Activated T-helper 1 cell treated with anti-CD3 and anti-CD28 coated beads, Interleukin-12 subunit alpha, Interleukin-12 subunit beta, Interleukin-2, Interleukin-4 antibody, amounts not matched to agents 30 ng/mL and 10 ng/mL and 1 ng/mL, durations not matched to agents 14 hours and 24 hours and 36 hours (primary cell): ENCODE measurements around the gene HOXC5. TPM values are rescaled to one million over a fixed set of nuclear protein-coding genes. Genes with fewer than 3 reads are reported as not detected.

Source experiments
- DNase-seq: peaks from one replicate; pipeline ENCODE4 v3.0.0; 2021; ENCODE audit warnings: low spot score
- H3K27ac Mint-ChIP-seq: one replicate; pipeline ENCODE4 v1.8.0; 2021; ENCODE audit warnings: mild to moderate bottlenecking, mixed read lengths
- H3K27me3 Mint-ChIP-seq: one replicate; pipeline ENCODE4 v1.8.0; 2022; ENCODE audit warnings: mild to moderate bottlenecking, moderate library complexity, mixed read lengths; ENCODE audit not compliant: insufficient read depth
- H3K36me3 Mint-ChIP-seq: one replicate; pipeline ENCODE4 v1.8.0; 2021; ENCODE audit warnings: low read depth, mixed read lengths
- H3K4me1 Mint-ChIP-seq: one replicate; pipeline ENCODE4 v1.8.0; 2021; ENCODE audit warnings: low read depth, mixed read lengths
- H3K4me3 Mint-ChIP-seq: one replicate; pipeline ENCODE4 v1.8.0; 2021; ENCODE audit warnings: mild to moderate bottlenecking, moderate library complexity, mixed read lengths
- H3K9me3 Mint-ChIP-seq: one replicate; pipeline ENCODE4 v1.8.0; 2021; ENCODE audit warnings: mixed read lengths
- intact Hi-C: fragments of 100-400 bp; cut with micrococcal nuclease; formaldehyde crosslinking; loops from one replicate; pipeline ENCODE4 v1.15.1; 2024
- total RNA-seq: library from RNA; stranded (reverse); gene quantifications from 2 replicates; pipeline ENCODE4 v1.2.3, GENCODE V29; 2022

HOXC5 gene
- total RNA-seq, 1 donor from 2014 or later: not detected

DNA sequence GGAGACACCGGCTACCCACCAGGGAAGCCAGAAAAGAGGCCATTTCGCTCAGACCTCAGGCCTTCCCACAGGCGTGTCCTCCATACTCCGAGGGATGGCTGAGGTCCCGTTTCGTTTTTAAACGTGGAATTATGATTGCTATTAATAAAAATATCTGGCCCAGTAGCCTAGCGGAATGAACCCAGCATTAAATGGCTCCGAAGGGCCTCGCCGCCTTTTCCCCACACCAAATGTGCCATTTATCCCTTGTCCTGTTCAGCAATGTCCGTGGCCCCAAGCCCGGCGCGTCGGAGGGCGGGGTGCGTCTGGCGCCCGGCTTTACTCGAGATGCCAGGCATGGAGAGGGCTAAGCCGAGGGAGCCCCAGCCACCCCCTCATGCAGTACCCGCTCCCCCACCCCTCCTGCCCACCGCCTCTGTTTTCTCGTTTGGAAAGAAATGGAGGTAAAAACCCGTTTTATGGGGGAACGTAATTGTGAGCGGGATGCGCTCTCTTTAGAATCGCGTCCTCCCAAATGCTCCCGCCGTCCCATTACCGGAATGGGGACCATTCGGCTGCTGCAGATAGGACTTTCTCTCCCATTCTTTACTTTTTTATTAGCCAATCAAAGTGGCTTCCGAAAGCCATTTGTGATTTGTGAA lies 18.4 kb upstream of the HOXC5 start:
- H3K4me1 Mint-ChIP-seq: peaks cover 31% of the 10 kb centered on the region
- intact Hi-C loops: no loop called here
- H3K9me3 Mint-ChIP-seq: no peaks in the 10 kb centered on the region
- peaks cover 69% of the 10 kb centered on the region for H3K27me3 Mint-ChIP-seq
- H3K36me3 Mint-ChIP-seq: no peaks in the 10 kb centered on the region
- DNase-seq: no peak
- H3K4me3 Mint-ChIP-seq: no peak overlapping the region
- no peak overlapping the region for H3K27ac Mint-ChIP-seq

GRCh38 chr12:54015018-54015931 lies 17.6 kb upstream of the HOXC5 start:
- DNase-seq: no peak
- Mint-ChIP-seq H3K27ac (peak overlapping the region; percentile 58), H3K4me3 (no peak overlapping the region), H3K9me3 (no peaks in the 10 kb centered on the region), H3K36me3 (no peaks in the 10 kb centered on the region), H3K27me3 (peaks cover 70% of the 10 kb centered on the region), H3K4me1 (peaks cover 25% of the 10 kb centered on the region)
- intact Hi-C loops: no loop called here

GRCh38 chr12:54016051-54016450 lies 16.8 kb upstream of the HOXC5 start:
- Mint-ChIP-seq H3K27me3 (peaks cover 71% of the 10 kb centered on the region), H3K4me3 (no peak overlapping the region), H3K4me1 (peaks cover 21% of the 10 kb centered on the region), H3K9me3 (no peaks in the 10 kb centered on the region), H3K27ac (no peak overlapping the region), H3K36me3 (no peaks in the 10 kb centered on the region)
- intact Hi-C loops: no loop called here
- no peak for DNase-seq

- Mint-ChIP-seq H3K27ac (no peak overlapping the region), H3K4me1 (peaks cover 20% of the 10 kb centered on the region), H3K36me3 (no peaks in the 10 kb centered on the region), H3K27me3 (peaks cover 71% of the 10 kb centered on the region), H3K9me3 (no peaks in the 10 kb centered on the region), H3K4me3 (no peak overlapping the region)
- no peak for DNase-seq
- intact Hi-C loops: no loop called here
These were observed 16.3 kb upstream of the HOXC5 start for GRCh38 chr12:54016478-54016964.

GRCh38 chr12:54017027-54017788 lies 15.6 kb upstream of the HOXC5 start:
- no peaks in the 10 kb centered on the region for H3K36me3 Mint-ChIP-seq
- H3K27ac Mint-ChIP-seq: peak overlapping the region; percentile 67
- peaks cover 71% of the 10 kb centered on the region for H3K27me3 Mint-ChIP-seq
- no peak for DNase-seq
- H3K4me1 Mint-ChIP-seq: peaks cover 21% of the 10 kb centered on the region
- intact Hi-C loops: loop anchor here (1.0 kb wide), 2 partner anchors 9 to 11 kb away; no protein-coding TSS in a partner anchor
- H3K4me3 Mint-ChIP-seq: peak overlapping the region; percentile 82
- H3K9me3 Mint-ChIP-seq: no peaks in the 10 kb centered on the region

GRCh38 chr12:54017878-54018467 lies 14.9 kb upstream of the HOXC5 start:
- Mint-ChIP-seq H3K4me1 (peaks cover 21% of the 10 kb centered on the region), H3K27ac (peak overlapping the region; percentile 67), H3K36me3 (no peaks in the 10 kb centered on the region), H3K4me3 (peak overlapping the region; percentile 82), H3K27me3 (peaks cover 71% of the 10 kb centered on the region), H3K9me3 (no peaks in the 10 kb centered on the region)
- DNase-seq: peak; percentile 62
- intact Hi-C loops: loop anchor here (1.0 to 2.0 kb wide), 3 partner anchors 8 to 15 kb away; partner anchors contain the start of gene HOXC5

DNA sequence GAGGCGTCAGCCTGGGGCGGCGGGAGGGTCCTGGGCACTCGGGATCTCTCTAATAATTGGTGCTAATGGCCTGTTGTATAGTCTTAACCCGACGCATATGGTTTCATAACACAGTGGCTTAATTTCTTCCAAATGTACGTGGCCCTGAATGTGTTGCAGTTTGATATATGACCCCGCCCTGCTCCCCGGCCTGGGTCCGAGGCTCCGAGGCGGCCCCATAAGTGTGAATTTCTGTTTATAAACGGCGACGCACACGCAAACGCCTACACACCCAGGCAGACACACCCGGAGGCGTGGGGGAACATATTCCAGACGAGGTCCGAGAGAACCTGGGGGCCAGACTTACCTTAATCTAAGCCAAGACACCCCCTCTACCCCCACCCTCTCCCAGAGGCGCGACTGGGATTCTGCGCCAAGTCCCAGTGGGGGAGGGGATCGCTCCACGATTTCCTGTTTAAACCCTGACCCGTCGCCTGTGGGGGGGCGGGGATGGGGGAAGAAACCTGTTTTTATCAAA lies 14.3 kb upstream of the HOXC5 start:
- Mint-ChIP-seq H3K36me3 (no peaks in the 10 kb centered on the region), H3K9me3 (no peaks in the 10 kb centered on the region), H3K4me3 (peak overlapping the region; percentile 82), H3K27ac (no peak overlapping the region), H3K27me3 (peaks cover 71% of the 10 kb centered on the region), H3K4me1 (peaks cover 21% of the 10 kb centered on the region)
- intact Hi-C loops: loop anchor here (2.0 kb wide), 1 partner anchor 14 kb away; the partner anchor contains the start of gene HOXC5
- no peak for DNase-seq

DNA sequence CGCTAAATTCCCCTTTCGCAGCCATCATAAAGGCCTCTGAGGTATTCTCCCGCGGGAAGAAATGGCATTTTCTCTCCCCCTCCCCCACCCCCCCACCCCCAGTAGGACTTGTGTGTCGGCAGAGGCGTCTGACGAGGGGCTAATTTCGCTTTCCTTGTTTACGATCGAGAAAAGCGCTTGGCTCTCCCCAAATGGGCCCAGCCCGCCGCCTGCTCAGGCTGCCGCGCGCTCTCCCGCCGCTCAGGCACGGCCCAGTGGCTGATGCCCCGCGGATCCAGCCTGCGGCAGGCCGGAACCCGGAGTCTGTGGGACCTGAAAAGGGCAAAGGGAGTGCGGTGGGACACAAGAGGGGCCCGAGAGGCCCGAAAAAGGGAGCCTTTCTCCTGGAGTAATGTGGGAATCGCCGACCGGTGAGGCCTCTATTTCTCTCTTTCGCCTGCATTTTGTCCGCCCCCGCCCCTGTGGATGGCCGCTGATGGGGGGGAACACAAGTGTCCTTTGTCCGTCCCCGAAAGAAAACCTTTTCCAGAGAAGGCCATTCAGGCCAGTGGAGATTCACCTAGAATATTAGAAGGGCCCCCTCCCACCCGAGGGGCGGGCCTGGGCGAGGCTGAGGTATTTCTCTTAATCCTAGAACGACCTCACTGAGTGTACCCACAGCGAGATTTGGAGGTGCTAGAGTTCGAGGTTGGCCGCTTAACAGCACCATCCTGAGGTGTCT lies 13.6 kb upstream of the HOXC5 start:
- Mint-ChIP-seq H3K27me3 (peaks cover 71% of the 10 kb centered on the region), H3K27ac (no peak overlapping the region), H3K9me3 (no peaks in the 10 kb centered on the region), H3K4me1 (peaks cover 21% of the 10 kb centered on the region), H3K4me3 (no peak overlapping the region), H3K36me3 (no peaks in the 10 kb centered on the region)
- intact Hi-C loops: loop anchor here (2.0 kb wide), 1 partner anchor 14 kb away; the partner anchor contains the start of gene HOXC5
- no peak for DNase-seq

GRCh38 chr12:54019924-54020590 lies 12.8 kb upstream of the HOXC5 start:
- Mint-ChIP-seq H3K27ac (peak overlapping the region; percentile 55), H3K4me1 (peaks cover 16% of the 10 kb centered on the region), H3K36me3 (no peaks in the 10 kb centered on the region), H3K27me3 (peaks cover 70% of the 10 kb centered on the region), H3K4me3 (peak overlapping the region; percentile 43), H3K9me3 (no peaks in the 10 kb centered on the region)
- intact Hi-C loops: loop anchor here (2.0 kb wide), 1 partner anchor 13 kb away; the partner anchor contains the start of gene HOXC5
- no peak for DNase-seq

- DNase-seq: no peak
- intact Hi-C loops: no loop called here
- Mint-ChIP-seq H3K36me3 (no peaks in the 10 kb centered on the region), H3K4me3 (no peak overlapping the region), H3K27me3 (peaks cover 70% of the 10 kb centered on the region), H3K9me3 (no peaks in the 10 kb centered on the region), H3K27ac (no peak overlapping the region), H3K4me1 (peaks cover 15% of the 10 kb centered on the region)
These were observed 12.1 kb upstream of the HOXC5 start for GRCh38 chr12:54020591-54021405.
